ENCODE results near the gene CD58.

The CD58 gene

GRCh38 chr1:116506132-116507004 is 64.5 kb downstream of the CD58 start:
- TF ChIP-seq, protein P1, sequence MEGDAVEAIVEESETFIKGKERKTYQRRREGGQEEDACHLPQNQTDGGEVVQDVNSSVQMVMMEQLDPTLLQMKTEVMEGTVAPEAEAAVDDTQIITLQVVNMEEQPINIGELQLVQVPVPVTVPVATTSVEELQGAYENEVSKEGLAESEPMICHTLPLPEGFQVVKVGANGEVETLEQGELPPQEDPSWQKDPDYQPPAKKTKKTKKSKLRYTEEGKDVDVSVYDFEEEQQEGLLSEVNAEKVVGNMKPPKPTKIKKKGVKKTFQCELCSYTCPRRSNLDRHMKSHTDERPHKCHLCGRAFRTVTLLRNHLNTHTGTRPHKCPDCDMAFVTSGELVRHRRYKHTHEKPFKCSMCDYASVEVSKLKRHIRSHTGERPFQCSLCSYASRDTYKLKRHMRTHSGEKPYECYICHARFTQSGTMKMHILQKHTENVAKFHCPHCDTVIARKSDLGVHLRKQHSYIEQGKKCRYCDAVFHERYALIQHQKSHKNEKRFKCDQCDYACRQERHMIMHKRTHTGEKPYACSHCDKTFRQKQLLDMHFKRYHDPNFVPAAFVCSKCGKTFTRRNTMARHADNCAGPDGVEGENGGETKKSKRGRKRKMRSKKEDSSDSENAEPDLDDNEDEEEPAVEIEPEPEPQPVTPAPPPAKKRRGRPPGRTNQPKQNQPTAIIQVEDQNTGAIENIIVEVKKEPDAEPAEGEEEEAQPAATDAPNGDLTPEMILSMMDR (IDR thresholded peaks at IDR 0.05; ENCODE audit: low read depth, low read length), result no peak
- H3K36me3 ChIP-seq, result no peaks in the 10 kb centered on the region
- H3K9me3 ChIP-seq (ENCODE audit: severe bottlenecking), result no peaks in the 10 kb centered on the region
- DNase-seq, result no peak
- H3K4me3 ChIP-seq (ENCODE audit: low read depth, low read length), result no peak overlapping the region
- H3K27me3 ChIP-seq (ENCODE audit: insufficient read depth, low read depth, severe bottlenecking), result no peaks in the 10 kb centered on the region
- no peak overlapping the region for H3K27ac ChIP-seq

GRCh38 chr1:116504308-116505156 is 66.3 kb downstream of the CD58 start:
- Histone ChIP-seq H3K27me3 (ENCODE audit: insufficient read depth, low read depth, severe bottlenecking) (no peaks in the 10 kb centered on the region), H3K9me3 (ENCODE audit: severe bottlenecking) (no peaks in the 10 kb centered on the region), H3K4me3 (ENCODE audit: low read depth, low read length) (no peak overlapping the region), H3K27ac (no peak overlapping the region), H3K36me3 (no peaks in the 10 kb centered on the region)
- no peak for DNase-seq
- TF ChIP-seq, protein P1 (IDR thresholded peaks at IDR 0.05; ENCODE audit: low read depth, low read length), result no peak

- no peaks in the 10 kb centered on the region for H3K36me3 ChIP-seq
- DNase-seq, result no peak
- no peak overlapping the region for H3K27ac ChIP-seq
- H3K9me3 ChIP-seq (ENCODE audit: severe bottlenecking), result no peaks in the 10 kb centered on the region
- H3K27me3 ChIP-seq (ENCODE audit: insufficient read depth, low read depth, severe bottlenecking), result no peaks in the 10 kb centered on the region
- TF ChIP-seq, protein P1 (IDR thresholded peaks at IDR 0.05; ENCODE audit: low read depth, low read length), result no peak
- no peak overlapping the region for H3K4me3 ChIP-seq (ENCODE audit: low read depth, low read length)
Measured at GRCh38 chr1:116503546-116504307, 67.1 kb downstream of the CD58 start.

- TF ChIP-seq, protein P1 (IDR thresholded peaks at IDR 0.05; ENCODE audit: low read depth, low read length), result no peak
- H3K27ac ChIP-seq, result no peak overlapping the region
- no peaks in the 10 kb centered on the region for H3K27me3 ChIP-seq (ENCODE audit: insufficient read depth, low read depth, severe bottlenecking)
- no peak overlapping the region for H3K4me3 ChIP-seq (ENCODE audit: low read depth, low read length)
- H3K9me3 ChIP-seq (ENCODE audit: severe bottlenecking), result no peaks in the 10 kb centered on the region
- no peak for DNase-seq
- no peaks in the 10 kb centered on the region for H3K36me3 ChIP-seq
Measured at GRCh38 chr1:116502671-116503314, 68.0 kb downstream of the CD58 start.

GRCh38 chr1:116501870-116502244 is 69.0 kb downstream of the CD58 start:
- H3K36me3 ChIP-seq, result no peaks in the 10 kb centered on the region
- H3K27me3 ChIP-seq (ENCODE audit: insufficient read depth, low read depth, severe bottlenecking), result no peaks in the 10 kb centered on the region

More at GRCh38 chr1:116501870-116502244, 69.0 kb downstream of the CD58 start:
- TF ChIP-seq, protein P1 (IDR thresholded peaks at IDR 0.05; ENCODE audit: low read depth, low read length), result no peak
- no peak for DNase-seq
- Histone ChIP-seq H3K9me3 (ENCODE audit: severe bottlenecking) (no peaks in the 10 kb centered on the region), H3K4me3 (ENCODE audit: low read depth, low read length) (no peak overlapping the region), H3K27ac (no peak overlapping the region)
